ENCODE results near the gene KANK4. TPM values are rescaled to one million over a fixed set of nuclear protein-coding genes. Genes with fewer than 3 reads are reported as not detected.

Gene KANK4
- total RNA-seq, 3 donors from 2014 or later = 0.48 to 1.6 (median 0.66) TPM

DNA sequence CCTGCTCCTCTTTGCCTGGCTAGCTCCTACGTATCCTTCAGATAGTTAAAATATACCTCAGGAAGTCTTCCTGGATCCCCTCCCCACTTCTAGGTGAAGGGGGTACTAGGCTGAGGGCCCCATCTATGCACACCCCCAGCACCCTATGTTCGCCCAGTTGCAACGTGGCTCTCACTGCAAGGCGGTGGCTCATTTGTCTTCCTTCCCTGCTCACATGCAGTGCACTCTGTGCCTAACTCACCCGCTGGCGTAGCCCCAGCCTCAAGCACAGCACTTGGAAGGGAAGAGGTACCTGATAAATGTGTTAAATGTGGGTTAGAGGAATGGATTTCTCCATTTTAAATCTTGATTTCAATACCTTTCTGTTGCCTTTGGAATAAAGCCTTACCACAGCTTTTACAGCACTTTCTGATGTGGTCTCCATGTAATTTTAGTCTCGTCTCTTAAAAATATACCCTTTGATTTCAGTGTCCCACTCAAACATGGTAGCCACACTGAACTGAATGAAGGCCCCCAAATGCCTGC lies 85.2 kb downstream of the KANK4 start:
- H3K27ac ChIP-seq = no peak overlapping the region
- intact Hi-C loops (cut with DNase I; ENCODE audit: low total_unique reads) = no loop called here
- TF ChIP-seq POLR2A (IDR thresholded peaks at IDR 0.05) = no peak
- no peak for TF ChIP-seq POLR2AphosphoS5 (IDR thresholded peaks at IDR 0.05)
- TF ChIP-seq, protein P1, sequence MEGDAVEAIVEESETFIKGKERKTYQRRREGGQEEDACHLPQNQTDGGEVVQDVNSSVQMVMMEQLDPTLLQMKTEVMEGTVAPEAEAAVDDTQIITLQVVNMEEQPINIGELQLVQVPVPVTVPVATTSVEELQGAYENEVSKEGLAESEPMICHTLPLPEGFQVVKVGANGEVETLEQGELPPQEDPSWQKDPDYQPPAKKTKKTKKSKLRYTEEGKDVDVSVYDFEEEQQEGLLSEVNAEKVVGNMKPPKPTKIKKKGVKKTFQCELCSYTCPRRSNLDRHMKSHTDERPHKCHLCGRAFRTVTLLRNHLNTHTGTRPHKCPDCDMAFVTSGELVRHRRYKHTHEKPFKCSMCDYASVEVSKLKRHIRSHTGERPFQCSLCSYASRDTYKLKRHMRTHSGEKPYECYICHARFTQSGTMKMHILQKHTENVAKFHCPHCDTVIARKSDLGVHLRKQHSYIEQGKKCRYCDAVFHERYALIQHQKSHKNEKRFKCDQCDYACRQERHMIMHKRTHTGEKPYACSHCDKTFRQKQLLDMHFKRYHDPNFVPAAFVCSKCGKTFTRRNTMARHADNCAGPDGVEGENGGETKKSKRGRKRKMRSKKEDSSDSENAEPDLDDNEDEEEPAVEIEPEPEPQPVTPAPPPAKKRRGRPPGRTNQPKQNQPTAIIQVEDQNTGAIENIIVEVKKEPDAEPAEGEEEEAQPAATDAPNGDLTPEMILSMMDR (IDR thresholded peaks at IDR 0.05) = no peak
- no peaks in the 10 kb centered on the region for H3K27me3 ChIP-seq
- no peaks in the 10 kb centered on the region for H3K9me3 ChIP-seq
- H3K4me1 ChIP-seq = no peaks in the 10 kb centered on the region
- no peaks in the 10 kb centered on the region for H3K36me3 ChIP-seq
- DNase-seq (ENCODE audit: low spot score in 2 of 2) = no peak
- no peak overlapping the region for H3K4me3 ChIP-seq

DNA sequence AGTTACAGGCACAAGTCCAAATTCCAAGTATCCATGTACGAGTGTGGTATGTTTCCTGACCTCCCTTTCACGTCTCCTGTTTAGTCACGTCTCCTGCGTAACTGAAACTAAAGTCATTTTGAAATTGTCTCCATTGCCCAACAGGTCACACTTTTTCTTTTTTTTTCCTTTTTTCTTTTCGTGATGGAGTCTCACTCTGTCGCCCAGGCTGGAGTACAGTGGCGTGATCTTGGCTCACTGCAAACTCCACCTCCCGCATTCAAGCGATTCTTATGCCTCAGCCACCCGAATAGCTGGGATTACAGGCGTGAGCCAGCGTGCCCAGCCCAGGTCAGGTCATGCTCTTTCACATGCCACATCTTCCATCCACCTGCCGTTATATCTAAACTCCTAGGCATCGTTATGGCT lies 86.4 kb downstream of the KANK4 start:
- H3K27me3 ChIP-seq = no peaks in the 10 kb centered on the region
- H3K9me3 ChIP-seq = no peaks in the 10 kb centered on the region
- intact Hi-C loops (cut with DNase I; ENCODE audit: low total_unique reads) = no loop called here
- no peaks in the 10 kb centered on the region for H3K4me1 ChIP-seq
- no peaks in the 10 kb centered on the region for H3K36me3 ChIP-seq
- no peak overlapping the region for H3K27ac ChIP-seq
- H3K4me3 ChIP-seq = no peak overlapping the region
- peak in 1 of 2 donors; percentile 19 for DNase-seq (ENCODE audit: low spot score in 2 of 2)
- TF ChIP-seq POLR2A (IDR thresholded peaks at IDR 0.05) (no peak), POLR2AphosphoS5 (IDR thresholded peaks at IDR 0.05) (no peak)
- TF ChIP-seq, protein P1 (IDR thresholded peaks at IDR 0.05) = no peak

DNA sequence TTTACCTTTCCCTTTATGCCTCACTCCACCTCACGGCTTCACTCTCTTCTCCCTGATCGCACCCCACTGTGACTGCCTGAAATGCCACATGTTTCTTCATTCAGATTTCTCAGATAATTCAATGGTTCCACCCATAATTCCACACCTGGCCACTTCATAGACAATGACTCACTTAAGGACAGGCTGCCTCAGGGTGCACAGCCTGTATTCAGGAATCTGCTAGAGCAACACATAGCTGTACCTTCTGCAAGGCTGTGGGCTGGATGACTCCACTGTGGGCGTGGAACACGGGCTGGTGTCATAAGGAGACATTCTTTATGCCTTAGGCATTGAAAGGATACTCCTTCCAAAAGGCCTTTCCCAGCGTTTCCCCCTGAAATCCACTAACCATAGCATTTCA lies 88.5 kb downstream of the KANK4 start:
- intact Hi-C loops (cut with DNase I; ENCODE audit: low total_unique reads) = no loop called here
- DNase-seq (ENCODE audit: low spot score in 2 of 2) = peak in 1 of 2 donors; percentile 29
- no peaks in the 10 kb centered on the region for H3K36me3 ChIP-seq
- no peak overlapping the region for H3K4me3 ChIP-seq
- no peaks in the 10 kb centered on the region for H3K27me3 ChIP-seq
- H3K4me1 ChIP-seq = no peaks in the 10 kb centered on the region
- H3K9me3 ChIP-seq = no peaks in the 10 kb centered on the region
- no peak for TF ChIP-seq POLR2AphosphoS5 (IDR thresholded peaks at IDR 0.05)
- TF ChIP-seq, protein P1 (IDR thresholded peaks at IDR 0.05) = no peak
- no peak for TF ChIP-seq POLR2A (IDR thresholded peaks at IDR 0.05)
- no peak overlapping the region for H3K27ac ChIP-seq

DNA sequence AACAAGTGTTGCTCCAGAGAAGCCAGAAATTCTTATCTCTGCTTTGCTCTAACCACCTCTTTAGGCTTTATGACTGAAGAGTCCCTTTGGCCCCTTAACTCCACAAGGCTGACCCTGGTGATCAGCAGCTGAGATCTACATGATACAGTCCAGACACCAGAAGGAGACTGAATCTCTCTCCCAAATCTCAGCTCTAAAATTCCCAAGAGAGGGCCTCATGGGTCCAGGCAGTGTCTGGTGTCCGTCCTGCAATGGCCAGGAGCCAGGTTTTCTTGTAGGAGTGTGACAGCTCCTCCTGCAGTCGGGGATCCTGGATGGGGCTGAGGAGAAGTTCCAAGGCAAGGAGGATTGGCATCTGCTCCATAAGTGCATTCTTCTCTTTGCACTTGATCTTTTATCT lies 89.3 kb downstream of the KANK4 start:
- DNase-seq (ENCODE audit: low spot score in 2 of 2) = no peak
- H3K9me3 ChIP-seq = no peaks in the 10 kb centered on the region
- H3K27me3 ChIP-seq = no peaks in the 10 kb centered on the region
- no peak for TF ChIP-seq POLR2AphosphoS5 (IDR thresholded peaks at IDR 0.05)
- no peaks in the 10 kb centered on the region for H3K4me1 ChIP-seq
- intact Hi-C loops (cut with DNase I; ENCODE audit: low total_unique reads) = no loop called here
- no peak overlapping the region for H3K4me3 ChIP-seq
- no peak overlapping the region for H3K27ac ChIP-seq
- H3K36me3 ChIP-seq = no peaks in the 10 kb centered on the region

DNA sequence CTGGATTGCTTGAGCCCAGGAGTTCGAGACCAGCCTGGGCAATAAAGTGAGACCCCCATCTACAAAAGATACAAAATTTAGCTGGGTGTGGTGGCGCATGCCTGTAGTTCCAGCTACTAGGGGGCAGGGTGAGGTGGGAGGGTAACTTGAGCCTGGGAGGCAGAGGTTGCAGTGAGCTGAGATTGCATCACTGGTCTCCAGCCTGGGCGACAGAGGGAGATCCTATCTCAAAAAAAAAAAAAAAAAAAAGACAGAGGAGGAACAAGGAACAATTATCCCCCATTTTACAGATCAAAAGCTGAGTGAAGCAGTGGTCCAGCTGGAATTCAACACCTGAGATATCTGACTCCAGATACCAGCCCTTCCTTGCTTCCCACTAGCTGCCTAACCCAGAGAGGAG lies 89.8 kb downstream of the KANK4 start:
- no peak for DNase-seq (ENCODE audit: low spot score in 2 of 2)
- no peaks in the 10 kb centered on the region for H3K27me3 ChIP-seq
- H3K9me3 ChIP-seq = no peaks in the 10 kb centered on the region
- intact Hi-C loops (cut with DNase I; ENCODE audit: low total_unique reads) = no loop called here
- H3K4me1 ChIP-seq = no peaks in the 10 kb centered on the region
- no peak overlapping the region for H3K27ac ChIP-seq
- H3K36me3 ChIP-seq = no peaks in the 10 kb centered on the region
- H3K4me3 ChIP-seq = no peak overlapping the region
- TF ChIP-seq, protein P1 (IDR thresholded peaks at IDR 0.05) = no peak
- TF ChIP-seq POLR2AphosphoS5 (IDR thresholded peaks at IDR 0.05) = no peak
- TF ChIP-seq POLR2A (IDR thresholded peaks at IDR 0.05) = no peak

GRCh38 chr1:62228883-62229187 lies 90.4 kb downstream of the KANK4 start:
- no peak for TF ChIP-seq POLR2A (IDR thresholded peaks at IDR 0.05)
- TF ChIP-seq, protein P1 (IDR thresholded peaks at IDR 0.05) = no peak
- no peak for TF ChIP-seq POLR2AphosphoS5 (IDR thresholded peaks at IDR 0.05)
- DNase-seq (ENCODE audit: low spot score in 2 of 2) = no peak
- Histone ChIP-seq H3K4me1 (no peaks in the 10 kb centered on the region), H3K9me3 (no peaks in the 10 kb centered on the region), H3K4me3 (no peak overlapping the region), H3K36me3 (no peaks in the 10 kb centered on the region), H3K27me3 (no peaks in the 10 kb centered on the region), H3K27ac (no peak overlapping the region)
- intact Hi-C loops (cut with DNase I; ENCODE audit: low total_unique reads) = no loop called here
